Sciatic nerve (tissue), 2 donors: ENCODE results near the gene PDIA5. TPM values are rescaled to one million over a fixed set of nuclear protein-coding genes. Genes with fewer than 3 reads are reported as not detected.
A peak's percentile ranks its signal among the peaks of the same experiment; 100 is the strongest.

Experiments used
- ATAC-seq: fragments of 200-7000 bp; cut with Tn5 transposase; one replicate; pipeline ENCODE4 v1.9.1; 2020; ENCODE audit warnings: mild to moderate bottlenecking, moderate library complexity
- DNase-seq: peaks from one replicate; pipeline ENCODE4 v3.0.0-alpha.2; 2020; ENCODE audit warnings: low spot score
- intact Hi-C: fragments of 100-400 bp; cut with DNase I; formaldehyde crosslinking; loops from one replicate; pipeline ENCODE4 v1.14.2; 2022
- microRNA-seq: library from miRNA; unstranded; fragments of <30 nt; microRNA quantifications from one replicate; pipeline ENCODE4 v1.2.0, GENCODE V29; 2020
- total RNA-seq: library from RNA; stranded (reverse); fragmentation: NEBNext Ultra II Directional; extraction: Animal tissue kit (Norgen Biotek cat#: 25700); gene quantifications from one replicate; pipeline ENCODE4 v1.2.1, GENCODE V29; 2021
- donor health status: DM: no; HTN: no; CAD: no.
- donor health status: DM: no; HTN: no; CAD: no.

Gene PDIA5
- total RNA-seq, 1 donor from 2014 or later = 27.8 TPM

GRCh38 chr3:123193448-123194101 is 126.8 kb downstream of the PDIA5 start:
- ATAC-seq = peak; percentile 36
- no peak for DNase-seq
- intact Hi-C loops = no loop called here

GRCh38 chr3:123194552-123194951 is 127.7 kb downstream of the PDIA5 start:
- no peak for ATAC-seq
- intact Hi-C loops = no loop called here
- DNase-seq = no peak

DNA sequence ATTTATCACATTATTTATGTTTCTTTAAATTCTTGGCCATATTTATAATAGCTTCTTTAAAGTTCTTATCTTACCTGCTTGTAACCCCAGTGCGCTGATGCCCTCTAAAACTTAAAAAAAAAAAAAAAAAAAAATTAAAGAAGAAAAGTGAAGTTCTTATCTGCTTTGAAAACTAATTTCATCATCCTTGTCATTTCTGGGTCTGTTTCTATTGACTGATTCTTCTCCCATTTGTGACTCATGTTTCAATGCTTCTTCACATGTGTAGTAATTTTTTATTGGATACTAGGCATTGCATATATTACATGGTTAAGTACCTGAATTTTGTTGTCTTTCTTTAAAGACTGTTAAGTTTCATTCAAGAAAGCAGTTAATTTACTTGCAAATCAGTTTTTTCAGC is 131.5 kb downstream of the PDIA5 start:
- ATAC-seq (no peak), DNase-seq (no peak)
- intact Hi-C loops = no loop called here

- no peak for DNase-seq
- intact Hi-C loops = no loop called here
- ATAC-seq = no peak
These were observed 134.4 kb downstream of the PDIA5 start for GRCh38 chr3:123201223-123201556.

- ATAC-seq = peak; percentile 99
- intact Hi-C loops = no loop called here
- peak; percentile 95 for DNase-seq
These were observed 135.0 kb downstream of the PDIA5 start, which contains the start of gene SEC22A for GRCh38 chr3:123201557-123202427. Gene SEC22A (plus strand): TSS chr3:123201943. CDS start chr3:123209218, 7,275 bp downstream.

GRCh38 chr3:123202451-123202850 is 135.6 kb downstream of the PDIA5 start:
- ATAC-seq (no peak), DNase-seq (no peak)
- intact Hi-C loops = no loop called here

Small RNA genes within 50 kb of the gene (microRNA-seq; reads per million reads assigned to microRNA genes)
- not detected for gene MIR7110

Other genes with a start within 250 kb of the PDIA5 start
- gene SEMA5B, start 39.3 kb upstream of the PDIA5 start, total RNA-seq = 10.1 TPM
- gene SEC22A, start 134.9 kb downstream of the PDIA5 start, total RNA-seq = 16.2 TPM